MG63 (cell line): Measurements from ENCODE around the gene ISOC1. TPM values are rescaled to one million over a fixed set of nuclear protein-coding genes. Genes with fewer than 3 reads are reported as not detected.

Experiments used
- total RNA-seq: library from RNA; depleted of rRNA; stranded (reverse); fragments of >200 nt; shearing (Covaris generic); gene quantifications from 2 replicates; pipeline ENCODE4 v1.2.3, GENCODE V29; 2014; ENCODE audit warnings: low replicate concordance; rRNA removed

The ISOC1 gene
- total RNA-seq, 1 experiment from 2014 or later = 22.7 TPM

Other genes with a start within 250 kb of the ISOC1 start
- 0.10 TPM in 1 of 2 replicates, not detected in the other for gene SLC27A6, start 129.3 kb upstream of the ISOC1 start, total RNA-seq